ENCODE measurements around the gene MANF.

MANF gene

GRCh38 chr3:51436998-51437639 lies 52.0 kb downstream of the MANF start:
- no peak for DNase-seq (ENCODE audit: low spot score)
